ENCODE measurements around the gene SLC6A16.
"Not testable (repeated sequence)": the region's sequence is repeated elsewhere in the genome, so short reads cannot be mapped to it uniquely, and the experiment has no call there.

GRCh38 chr19:49298653-49299052 is 26.3 kb downstream of the SLC6A16 start:
- not testable (repeated sequence) for TF ChIP-seq MAFK (IDR thresholded peaks at IDR 0.05; ENCODE audit: low read depth, low read length); SP4 (IDR thresholded peaks at IDR 0.05; ENCODE audit: low read length); JUN (IDR thresholded peaks at IDR 0.05; ENCODE audit: low read depth, low read length); EZH2 (IDR thresholded peaks at IDR 0.05; ENCODE audit: low read depth, low read length, severe bottlenecking); CTCF (IDR thresholded peaks at IDR 0.05; ENCODE audit: control extremely low read depth in 1 of 3, insufficient read depth in 1 of 3, low read depth in 1 of 3, low read length in 3 of 3); TCF12 (IDR thresholded peaks at IDR 0.05; ENCODE audit: low read depth, low read length); POLR2AphosphoS5 (IDR thresholded peaks at IDR 0.05; ENCODE audit: low read depth, low read length)

All from H1 (cell line).